Measurements from ENCODE around the gene OLA1. TPM values are rescaled to one million over a fixed set of nuclear protein-coding genes. Genes with fewer than 3 reads are reported as not detected.

OLA1 gene
- polyA plus RNA-seq, 1 donor (not counting 4 experiments of a cell fraction or from before 2014, with no cell fraction given): 217 TPM

DNA sequence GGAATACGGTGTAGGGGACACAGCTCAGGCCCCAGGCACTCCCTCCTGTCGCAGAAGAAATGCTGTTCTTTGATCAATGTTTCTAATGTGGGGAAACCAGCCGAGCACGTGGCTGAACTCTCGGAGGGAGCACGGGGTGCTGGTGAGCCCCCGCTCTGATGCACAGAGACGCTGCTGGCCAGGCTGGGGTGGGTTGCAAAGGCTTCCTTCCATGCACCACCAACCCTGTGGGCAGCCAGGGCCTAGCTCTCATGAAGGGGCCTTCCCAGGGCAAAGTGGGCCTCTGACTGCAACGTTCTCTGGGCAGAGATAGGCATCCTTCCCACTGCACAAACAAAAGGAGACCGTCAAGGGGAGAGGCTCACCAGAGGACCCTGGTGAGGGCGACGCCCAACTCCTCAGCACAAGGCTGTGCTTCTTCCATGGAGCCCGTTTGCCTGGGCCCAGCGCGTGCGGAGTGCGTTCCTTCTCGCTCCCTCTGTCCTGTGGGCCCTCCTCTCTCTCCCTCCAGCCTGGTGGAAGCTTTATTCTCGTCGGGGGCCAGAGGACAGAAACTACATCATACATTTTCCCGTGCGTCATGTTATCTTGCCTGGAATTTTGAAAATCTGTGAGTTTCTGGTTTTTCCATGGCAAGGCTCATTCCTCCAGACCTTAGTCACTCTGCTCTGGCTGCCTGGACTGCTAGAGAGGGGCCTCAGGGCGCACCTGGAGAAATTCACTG lies 222.0 kb downstream of the OLA1 start:
- TF ChIP-seq EZH2 (IDR thresholded peaks at IDR 0.05; ENCODE audit: low read length): no peak
- TF ChIP-seq, protein P1, sequence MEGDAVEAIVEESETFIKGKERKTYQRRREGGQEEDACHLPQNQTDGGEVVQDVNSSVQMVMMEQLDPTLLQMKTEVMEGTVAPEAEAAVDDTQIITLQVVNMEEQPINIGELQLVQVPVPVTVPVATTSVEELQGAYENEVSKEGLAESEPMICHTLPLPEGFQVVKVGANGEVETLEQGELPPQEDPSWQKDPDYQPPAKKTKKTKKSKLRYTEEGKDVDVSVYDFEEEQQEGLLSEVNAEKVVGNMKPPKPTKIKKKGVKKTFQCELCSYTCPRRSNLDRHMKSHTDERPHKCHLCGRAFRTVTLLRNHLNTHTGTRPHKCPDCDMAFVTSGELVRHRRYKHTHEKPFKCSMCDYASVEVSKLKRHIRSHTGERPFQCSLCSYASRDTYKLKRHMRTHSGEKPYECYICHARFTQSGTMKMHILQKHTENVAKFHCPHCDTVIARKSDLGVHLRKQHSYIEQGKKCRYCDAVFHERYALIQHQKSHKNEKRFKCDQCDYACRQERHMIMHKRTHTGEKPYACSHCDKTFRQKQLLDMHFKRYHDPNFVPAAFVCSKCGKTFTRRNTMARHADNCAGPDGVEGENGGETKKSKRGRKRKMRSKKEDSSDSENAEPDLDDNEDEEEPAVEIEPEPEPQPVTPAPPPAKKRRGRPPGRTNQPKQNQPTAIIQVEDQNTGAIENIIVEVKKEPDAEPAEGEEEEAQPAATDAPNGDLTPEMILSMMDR (optimal IDR thresholded peaks at IDR 0.05 in 1 of 3, IDR thresholded peaks at IDR 0.05 in 1 of 3, conservative IDR thresholded peaks at IDR 0.05 in 1 of 3; ENCODE audit: extremely low read depth in 1 of 3, insufficient read depth in 2 of 3, low read length in 3 of 3): no peak
- Histone ChIP-seq H3K9ac (ENCODE audit: control insufficient read depth, extremely low read depth, insufficient read depth, low read length) (no peak overlapping the region), H3K79me2 (ENCODE audit: control insufficient read depth, insufficient read depth, low read length) (no peaks in the 10 kb centered on the region), H3K36me3 (ENCODE audit: control insufficient read depth in 2 of 2, extremely low read depth in 1 of 2, insufficient read depth in 2 of 2, low read length in 2 of 2) (peaks cover 0 to 1% of the 10 kb centered on the region in 2 experiments), H3K4me3 (ENCODE audit: control insufficient read depth in 2 of 3, extremely low read depth in 1 of 3, insufficient read depth in 2 of 3, low read depth in 1 of 3, low read length in 3 of 3) (no peak overlapping the region), H4K20me1 (ENCODE audit: control insufficient read depth, extremely low read depth, insufficient read depth, low read length) (no peaks in the 10 kb centered on the region), H3K27ac (ENCODE audit: control insufficient read depth, insufficient read depth, low read length) (no peak overlapping the region), H3K27me3 (ENCODE audit: control insufficient read depth, extremely low read depth, insufficient read depth, low read length) (no peaks in the 10 kb centered on the region), H2AFZ (ENCODE audit: control insufficient read depth, low read length) (no peak overlapping the region), H3K9me1 (ENCODE audit: control insufficient read depth, extremely low read depth, insufficient read depth, low read length) (peaks cover 4% of the 10 kb centered on the region), H3K4me2 (ENCODE audit: control insufficient read depth, extremely low read depth, insufficient read depth, low read depth, low read length) (no peak overlapping the region), H3K9me3 (ENCODE audit: control insufficient read depth, low read depth, low read length) (peaks cover 2% of the 10 kb centered on the region), H3K4me1 (ENCODE audit: control insufficient read depth, extremely low read depth, insufficient read depth, low read length) (peaks cover 10% of the 10 kb centered on the region)
- DNase-seq (ENCODE audit: low read depth, low spot score) (no peak), FAIRE-seq (no peak)
- dilution Hi-C loops (cut with MboI; ENCODE audit: extremely low pct_ligation_motif_present, low sequenced_read_pairs): no loop called here

DNA sequence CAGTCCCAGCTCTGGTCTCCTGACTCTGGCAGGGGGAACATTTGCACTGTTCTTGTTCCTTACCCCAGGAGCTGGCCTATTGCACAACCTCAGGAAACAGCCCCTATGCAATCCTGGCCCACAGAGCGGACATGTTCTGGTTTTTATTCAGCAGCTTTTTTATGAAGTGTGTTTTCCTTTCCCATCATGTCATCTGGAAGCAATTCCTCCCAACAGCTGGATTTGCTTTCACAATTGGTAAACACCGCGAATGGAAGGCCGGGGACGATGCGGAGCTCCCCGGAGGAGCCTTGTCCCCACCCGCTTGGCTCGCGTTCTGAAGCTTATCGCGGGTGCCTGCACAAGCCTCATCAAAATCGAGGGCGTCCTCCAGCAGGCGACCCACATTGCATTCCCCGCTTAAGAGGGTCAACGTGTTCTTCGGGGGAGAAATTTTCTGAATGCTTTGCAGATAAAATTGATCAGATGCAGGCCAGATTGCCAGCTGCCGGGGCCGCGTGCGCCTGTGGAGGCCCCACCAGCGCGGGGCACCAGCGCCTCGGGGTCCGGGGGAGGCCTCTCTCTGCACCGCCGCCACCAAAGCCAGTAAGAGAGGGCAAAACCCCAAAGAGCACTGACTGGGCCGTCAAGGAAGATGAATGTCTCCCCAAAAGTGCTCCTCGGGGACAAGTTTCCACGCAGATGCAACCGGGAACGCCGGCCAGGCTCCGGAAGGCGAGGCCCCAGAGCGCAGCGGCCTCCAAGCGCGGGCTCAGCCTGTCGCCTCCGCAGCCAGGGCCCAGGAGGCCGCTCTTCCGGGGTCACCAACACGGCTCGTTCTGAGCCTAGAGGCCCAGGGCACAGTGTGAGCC lies 222.8 kb downstream of the OLA1 start:
- TF ChIP-seq, protein P1 (optimal IDR thresholded peaks at IDR 0.05 in 1 of 3, IDR thresholded peaks at IDR 0.05 in 1 of 3, conservative IDR thresholded peaks at IDR 0.05 in 1 of 3; ENCODE audit: extremely low read depth in 1 of 3, insufficient read depth in 2 of 3, low read length in 3 of 3): no peak
- no peak for TF ChIP-seq EZH2 (IDR thresholded peaks at IDR 0.05; ENCODE audit: low read length)
- H3K4me3 ChIP-seq (ENCODE audit: control insufficient read depth in 2 of 3, extremely low read depth in 1 of 3, insufficient read depth in 2 of 3, low read depth in 1 of 3, low read length in 3 of 3): no peak overlapping the region
- no peak overlapping the region for H3K27ac ChIP-seq (ENCODE audit: control insufficient read depth, insufficient read depth, low read length)
- H3K9ac ChIP-seq (ENCODE audit: control insufficient read depth, extremely low read depth, insufficient read depth, low read length): no peak overlapping the region
- peaks cover 4% of the 10 kb centered on the region for H3K9me1 ChIP-seq (ENCODE audit: control insufficient read depth, extremely low read depth, insufficient read depth, low read length)
- no peaks in the 10 kb centered on the region for H4K20me1 ChIP-seq (ENCODE audit: control insufficient read depth, extremely low read depth, insufficient read depth, low read length)
- DNase-seq (ENCODE audit: low read depth, low spot score) (no peak), FAIRE-seq (no peak)
- peaks cover 2% of the 10 kb centered on the region for H3K9me3 ChIP-seq (ENCODE audit: control insufficient read depth, low read depth, low read length)
- no peaks in the 10 kb centered on the region for H3K36me3 ChIP-seq (ENCODE audit: control insufficient read depth in 2 of 2, extremely low read depth in 1 of 2, insufficient read depth in 2 of 2, low read length in 2 of 2)
- H3K27me3 ChIP-seq (ENCODE audit: control insufficient read depth, extremely low read depth, insufficient read depth, low read length): no peaks in the 10 kb centered on the region
- dilution Hi-C loops (cut with MboI; ENCODE audit: extremely low pct_ligation_motif_present, low sequenced_read_pairs): no loop called here
- H3K4me1 ChIP-seq (ENCODE audit: control insufficient read depth, extremely low read depth, insufficient read depth, low read length): peaks cover 9% of the 10 kb centered on the region
- no peak overlapping the region for H3K4me2 ChIP-seq (ENCODE audit: control insufficient read depth, extremely low read depth, insufficient read depth, low read depth, low read length)
- H3K79me2 ChIP-seq (ENCODE audit: control insufficient read depth, insufficient read depth, low read length): no peaks in the 10 kb centered on the region
- H2AFZ ChIP-seq (ENCODE audit: control insufficient read depth, low read length): no peak overlapping the region

Measured in keratinocyte (primary cell).